NCI-H446 treated with DMSO at 0.1 percent for 48 hours (cell line): ENCODE data around the gene UBE3C.
A peak's percentile ranks its signal among the peaks of the same experiment; 100 is the strongest.

ENCODE experiments used
- DNase-seq: peaks from one replicate; lab custom pipeline; 2025; lab: John Stamatoyannopoulos, UW

Gene UBE3C

DNA sequence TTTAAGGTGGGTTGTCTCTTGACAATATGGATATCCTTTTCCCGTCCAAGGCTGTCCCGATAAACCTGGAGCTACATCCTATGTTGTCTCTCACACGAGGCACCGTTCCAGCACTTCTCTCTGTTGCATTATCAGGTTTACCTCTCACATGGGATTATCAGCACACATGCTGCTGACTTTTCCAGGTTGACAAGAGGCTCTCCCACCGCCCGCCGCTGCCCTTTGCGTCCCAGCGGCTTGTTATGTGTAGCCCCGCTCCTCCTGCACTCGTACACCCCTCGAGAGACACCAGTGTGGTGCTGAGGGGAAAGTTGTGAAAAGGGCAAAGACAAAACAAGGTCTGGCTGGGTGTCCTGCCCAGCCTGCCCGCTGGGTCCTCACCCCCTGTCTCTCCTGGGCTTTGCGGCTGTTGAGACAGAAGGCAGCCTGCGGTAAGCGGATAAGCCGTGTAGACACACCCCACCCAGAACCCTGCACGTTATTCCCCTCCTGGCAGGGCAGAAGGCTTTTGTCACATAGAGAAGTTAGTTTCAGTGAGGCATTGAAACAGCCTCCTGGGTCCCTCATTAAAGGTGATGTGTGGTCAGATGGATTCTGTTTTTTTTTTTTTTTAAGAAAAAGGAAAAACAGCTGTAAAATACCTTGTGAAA is 38.7 kb downstream of the UBE3C start:
- no peak for DNase-seq

DNA sequence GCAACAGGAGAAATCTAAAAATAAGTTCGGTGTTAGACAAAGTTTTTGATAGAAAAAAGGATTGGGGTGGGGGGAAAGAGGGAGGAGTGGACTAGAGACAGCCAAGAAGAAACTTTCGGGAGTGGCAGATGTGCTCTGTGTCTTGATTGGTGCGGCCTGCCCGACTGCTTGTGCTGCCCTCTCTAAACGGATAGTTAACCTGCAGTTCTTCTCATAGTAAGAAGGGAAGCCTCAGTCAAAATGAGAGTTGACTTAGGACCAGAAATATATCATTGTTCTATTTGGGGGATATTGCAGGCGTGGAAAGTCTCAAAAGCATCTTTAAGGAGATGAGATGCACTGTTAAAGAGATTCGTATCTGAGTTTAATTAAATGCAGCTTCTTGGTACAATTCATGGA is 39.3 kb downstream of the UBE3C start:
- no peak for DNase-seq

GRCh38 chr7:157183832-157184231 is 45.1 kb downstream of the UBE3C start:
- no peak for DNase-seq

DNA sequence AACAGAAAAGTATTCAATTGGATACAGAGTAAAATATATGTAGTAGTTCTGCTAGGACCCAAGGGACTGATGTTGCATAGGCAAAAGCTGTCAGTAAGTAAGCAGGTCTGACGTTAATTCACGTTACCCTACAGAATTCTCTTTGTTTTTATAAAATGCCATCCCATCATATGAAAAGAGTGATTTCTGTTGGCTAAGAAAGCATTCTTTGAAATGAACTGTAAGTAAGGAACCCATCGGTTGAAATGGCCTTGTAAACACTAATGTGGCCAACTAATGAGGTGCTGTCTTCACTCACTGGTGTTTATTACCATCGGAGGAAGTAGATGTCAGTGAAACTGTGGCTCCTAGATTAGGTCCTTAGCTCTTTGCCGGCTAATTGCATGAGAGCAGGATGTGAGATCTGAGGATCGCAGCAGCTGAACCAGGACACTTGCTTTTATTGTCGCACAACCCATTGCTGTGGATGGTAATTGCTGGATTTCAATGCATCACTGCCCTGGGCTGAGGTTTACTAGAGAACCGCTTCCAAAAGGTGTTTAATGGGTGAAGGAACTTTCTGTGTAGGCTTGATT is 49.5 kb downstream of the UBE3C start:
- no peak for DNase-seq

DNA sequence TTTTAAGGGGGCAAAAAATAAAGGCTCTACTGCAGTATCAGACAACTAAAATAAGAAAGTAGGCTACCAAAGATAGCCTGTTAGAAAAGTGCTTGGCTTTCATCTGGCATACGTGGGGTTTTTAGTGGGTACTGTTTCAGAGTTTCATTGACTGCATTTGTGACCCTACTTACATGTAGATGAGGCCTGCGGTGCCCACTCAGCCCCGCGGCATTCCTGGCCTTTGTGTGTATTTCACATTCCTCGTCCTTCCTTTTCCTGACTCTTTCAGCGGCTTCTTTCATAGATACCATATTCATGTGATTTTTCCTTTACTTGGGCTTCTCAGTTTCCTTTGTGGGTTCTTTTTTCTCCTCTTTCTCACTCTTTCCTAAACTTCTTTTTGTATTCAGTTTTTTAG is 50.7 kb downstream of the UBE3C start:
- no peak for DNase-seq

DNA sequence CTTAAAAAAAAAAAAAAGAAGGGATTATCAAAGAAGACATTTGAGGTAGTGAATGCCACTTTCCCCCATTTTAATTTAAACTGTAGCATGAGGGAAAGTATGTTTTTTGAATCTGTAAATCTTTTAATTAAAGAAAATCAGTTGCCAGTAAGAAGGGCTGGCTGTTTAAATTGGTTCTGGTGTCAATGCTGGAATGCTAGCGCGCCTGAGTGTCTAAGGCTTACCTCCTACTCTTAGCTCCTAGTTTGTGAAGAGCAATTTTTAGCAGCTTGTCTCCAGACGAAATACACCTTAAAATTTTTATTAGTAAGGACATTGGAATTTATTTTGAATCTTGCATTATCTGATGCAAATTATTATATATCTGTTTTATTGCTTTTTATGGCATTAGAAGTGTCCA is 54.1 kb downstream of the UBE3C start:
- no peak for DNase-seq

- no peak for DNase-seq
Observed at GRCh38 chr7:157193274-157193673, 54.5 kb downstream of the UBE3C start.

- no peak for DNase-seq
Observed at GRCh38 chr7:157194948-157195347, 56.2 kb downstream of the UBE3C start.

DNA sequence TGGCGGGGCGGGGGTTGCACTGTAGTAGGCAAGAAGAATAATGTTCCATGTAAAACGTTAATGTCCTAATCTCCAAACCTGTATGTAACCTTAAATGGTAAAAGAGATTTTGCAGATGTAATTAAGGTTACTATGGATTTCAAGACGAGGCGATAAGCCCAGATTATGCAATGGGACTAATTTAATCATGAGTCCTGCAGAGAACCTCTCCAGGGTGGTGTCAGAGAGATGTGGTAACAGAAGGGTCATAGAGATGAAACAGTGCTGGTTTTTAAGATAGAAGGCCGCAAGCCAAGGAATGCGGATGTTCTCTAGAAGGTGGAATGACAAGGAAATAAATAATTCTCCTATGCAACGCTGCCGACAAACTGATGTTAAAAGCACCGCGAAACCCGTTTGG is 57.1 kb downstream of the UBE3C start:
- no peak for DNase-seq

DNA sequence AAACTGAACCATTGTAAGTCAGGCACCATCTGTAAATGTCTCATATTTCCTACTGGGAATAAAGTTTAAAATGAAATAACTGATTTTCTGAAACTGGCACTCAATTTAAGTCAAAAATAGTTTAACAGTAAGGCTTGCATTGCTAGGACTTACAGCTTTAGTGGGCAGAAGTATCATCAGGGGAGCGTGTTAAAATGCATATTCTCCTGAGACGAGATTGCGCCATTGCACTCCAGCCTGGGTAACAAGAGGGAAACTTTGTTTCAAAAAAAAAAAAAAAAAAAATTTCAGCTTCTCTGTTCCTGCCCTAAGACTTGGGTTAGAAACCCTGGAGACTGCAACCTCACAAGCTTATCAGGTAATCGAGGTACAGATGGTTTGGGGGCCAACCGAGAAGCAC is 65.4 kb downstream of the UBE3C start:
- DNase-seq, result no peak

GRCh38 chr7:157205438-157205837 is 66.7 kb downstream of the UBE3C start:
- DNase-seq, result no peak

GRCh38 chr7:157208571-157209413 is 70.1 kb downstream of the UBE3C start:
- DNase-seq, result no peak

DNA sequence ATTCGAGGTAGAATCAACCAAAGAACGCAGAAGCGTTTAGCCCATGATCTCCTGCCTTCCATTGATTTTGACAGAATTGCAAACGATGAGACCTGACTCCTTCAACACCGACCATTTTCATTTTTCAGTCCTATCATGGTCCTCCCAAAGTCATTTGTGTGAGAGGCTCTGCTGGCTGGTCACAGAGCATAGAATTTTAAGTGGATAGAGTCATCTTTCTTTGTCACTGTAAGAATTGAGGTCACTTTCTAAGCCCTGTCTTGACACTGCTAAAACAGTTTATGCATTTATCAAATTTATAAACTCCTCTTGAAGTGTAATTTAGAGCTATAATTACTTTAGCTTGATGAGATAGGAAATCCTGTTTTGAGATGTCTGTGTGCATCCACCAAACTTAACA is 72.0 kb downstream of the UBE3C start:
- no peak for DNase-seq

GRCh38 chr7:157211690-157212089 is 73.0 kb downstream of the UBE3C start:
- peak; percentile 5 for DNase-seq

GRCh38 chr7:157219154-157219553 is 80.4 kb downstream of the UBE3C start:
- no peak for DNase-seq

DNA sequence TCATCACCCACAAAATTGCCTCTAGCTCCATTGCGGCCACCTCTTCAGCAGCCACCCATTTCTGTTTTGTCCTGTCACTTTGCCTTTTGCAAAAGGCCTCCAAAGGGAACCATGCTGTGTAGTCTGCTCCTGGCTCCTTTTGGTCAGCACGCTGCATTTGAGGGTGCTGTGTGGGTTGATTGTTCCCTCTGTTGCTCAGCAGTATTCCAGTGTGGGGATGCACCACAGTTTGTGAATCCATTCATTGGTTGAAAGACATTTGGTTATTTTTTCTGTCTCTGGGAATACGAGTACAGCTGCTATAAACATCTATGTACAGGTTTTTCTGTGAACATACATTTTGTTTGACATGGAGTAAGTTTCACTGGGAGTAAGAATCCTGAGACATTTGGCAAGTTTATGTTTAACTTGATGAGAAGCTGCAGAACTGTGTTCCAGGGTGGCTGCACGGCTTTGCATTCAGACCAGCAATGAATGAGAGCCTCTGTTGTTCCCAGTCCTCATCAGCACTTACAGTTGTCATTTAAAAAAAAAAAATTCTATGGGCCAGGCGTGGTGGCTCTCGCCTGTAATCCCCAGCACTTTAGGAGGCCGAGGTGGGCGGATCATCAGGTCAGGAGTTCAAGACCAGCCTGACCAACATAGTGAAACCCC is 82.3 kb downstream of the UBE3C start:
- no peak for DNase-seq

- DNase-seq, result no peak
Observed at GRCh38 chr7:157222687-157223086, 84.0 kb downstream of the UBE3C start.

DNA sequence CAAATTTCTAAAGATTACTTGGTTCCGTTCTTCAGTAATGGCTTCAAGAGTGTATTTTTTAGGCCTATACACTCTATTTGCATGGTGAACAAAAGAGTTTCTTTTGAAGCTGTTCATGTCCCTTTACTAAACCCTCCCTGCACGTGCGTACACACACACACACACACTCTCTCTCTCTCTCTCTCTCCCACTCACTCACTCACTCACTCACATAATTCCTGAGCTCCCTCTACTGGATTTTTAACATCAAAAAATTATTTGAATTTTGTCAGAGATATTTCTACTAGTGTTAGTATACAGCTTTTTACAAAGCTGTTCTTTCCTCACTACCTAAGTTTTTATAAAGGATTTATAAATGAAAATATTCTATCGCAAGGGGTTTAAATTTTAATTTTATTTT is 85.9 kb downstream of the UBE3C start:
- no peak for DNase-seq

GRCh38 chr7:157228864-157229422 is 90.2 kb downstream of the UBE3C start:
- no peak for DNase-seq

GRCh38 chr7:157233677-157234076 is 95.0 kb downstream of the UBE3C start:
- DNase-seq, result no peak

- DNase-seq, result no peak
Observed at GRCh38 chr7:157234271-157234670, 95.5 kb downstream of the UBE3C start.
